ENCODE data around the gene ZNF212.
"Not testable (repeated sequence)": the region's sequence is repeated elsewhere in the genome, so short reads cannot be mapped to it uniquely, and the experiment has no call there.

ZNF212 gene

GRCh38 chr7:149252378-149252777 lies 12.9 kb downstream of the ZNF212 start:
- no peak for DNase-seq (ENCODE audit: low read depth, low spot score)

GRCh38 chr7:149253665-149254064 lies 14.2 kb downstream of the ZNF212 start:
- DNase-seq (ENCODE audit: low read depth, low spot score) = no peak

- DNase-seq (ENCODE audit: low read depth, low spot score) = no peak
These were observed 14.9 kb downstream of the ZNF212 start for GRCh38 chr7:149254181-149254858.

- DNase-seq (ENCODE audit: low read depth, low spot score) = no peak
These were observed 15.7 kb downstream of the ZNF212 start for GRCh38 chr7:149255174-149255573.

GRCh38 chr7:149256568-149256967 lies 17.1 kb downstream of the ZNF212 start:
- no peak for DNase-seq (ENCODE audit: low read depth, low spot score)

GRCh38 chr7:149257146-149257545 lies 17.7 kb downstream of the ZNF212 start:
- DNase-seq (ENCODE audit: low read depth, low spot score) = no peak

- DNase-seq (ENCODE audit: low read depth, low spot score) = no peak
These were observed 21.9 kb downstream of the ZNF212 start for GRCh38 chr7:149261316-149261828.

GRCh38 chr7:149261829-149262617 lies 22.6 kb downstream of the ZNF212 start, which contains the start of gene ZNF783:
TSS of gene ZNF783 (plus strand) at chr7:149262196. CDS start at chr7:149262334, 138 bp downstream.
- DNase-seq (ENCODE audit: low read depth, low spot score) = peak; percentile 45

GRCh38 chr7:149266451-149266850 lies 27.0 kb downstream of the ZNF212 start:
- no peak for DNase-seq (ENCODE audit: low read depth, low spot score)

- no peak for DNase-seq (ENCODE audit: low read depth, low spot score)
These were observed 28.3 kb downstream of the ZNF212 start for GRCh38 chr7:149267733-149268132.

GRCh38 chr7:149274424-149274823 lies 35.0 kb downstream of the ZNF212 start:
- DNase-seq (ENCODE audit: low read depth, low spot score) = not testable (repeated sequence)

GRCh38 chr7:149277871-149278270 lies 38.4 kb downstream of the ZNF212 start:
- no peak for DNase-seq (ENCODE audit: low read depth, low spot score)

- no peak for DNase-seq (ENCODE audit: low read depth, low spot score)
These were observed 38.9 kb downstream of the ZNF212 start for GRCh38 chr7:149278396-149278795.

GRCh38 chr7:149279111-149279743 lies 39.8 kb downstream of the ZNF212 start:
- no peak for DNase-seq (ENCODE audit: low read depth, low spot score)

GRCh38 chr7:149280151-149280550 lies 40.7 kb downstream of the ZNF212 start:
- DNase-seq (ENCODE audit: low read depth, low spot score) = no peak

- DNase-seq (ENCODE audit: low read depth, low spot score) = no peak
These were observed 41.4 kb downstream of the ZNF212 start for GRCh38 chr7:149280661-149281507.

- no peak for DNase-seq (ENCODE audit: low read depth, low spot score)
These were observed 42.3 kb downstream of the ZNF212 start for GRCh38 chr7:149281508-149282330.

- no peak for DNase-seq (ENCODE audit: low read depth, low spot score)
These were observed 42.8 kb downstream of the ZNF212 start for GRCh38 chr7:149282331-149282655.

GRCh38 chr7:149283321-149283720 lies 43.9 kb downstream of the ZNF212 start:
- DNase-seq (ENCODE audit: low read depth, low spot score) = no peak

- DNase-seq (ENCODE audit: low read depth, low spot score) = no peak
These were observed 44.9 kb downstream of the ZNF212 start for GRCh38 chr7:149284343-149284742.
